ENCODE results near the gene SLC25A25.

- TF ChIP-seq CTCF (IDR thresholded peaks at IDR 0.05) (peak; percentile 80 to 91 (median 87)), POLR2A (IDR thresholded peaks at IDR 0.05) (no peak)
These were observed 33.0 kb upstream of the SLC25A25 start for GRCh38 chr9:128034821-128035652.
